HG02970 (cell line): Measurements from ENCODE around the gene PPP3CB.
"Not testable (repeated sequence)": the region's sequence is repeated elsewhere in the genome, so short reads cannot be mapped to it uniquely, and the experiment has no call there.

Experiments
- ATAC-seq: cut with Tn5 transposase; IDR thresholded peaks from one replicate; pipeline ENCODE4 v1.9.1; 2021; ENCODE audit warnings: mild to moderate bottlenecking, moderate library complexity, moderate number of reproducible peaks; ENCODE audit not compliant: unreplicated experiment, low FRiP score

PPP3CB gene

DNA sequence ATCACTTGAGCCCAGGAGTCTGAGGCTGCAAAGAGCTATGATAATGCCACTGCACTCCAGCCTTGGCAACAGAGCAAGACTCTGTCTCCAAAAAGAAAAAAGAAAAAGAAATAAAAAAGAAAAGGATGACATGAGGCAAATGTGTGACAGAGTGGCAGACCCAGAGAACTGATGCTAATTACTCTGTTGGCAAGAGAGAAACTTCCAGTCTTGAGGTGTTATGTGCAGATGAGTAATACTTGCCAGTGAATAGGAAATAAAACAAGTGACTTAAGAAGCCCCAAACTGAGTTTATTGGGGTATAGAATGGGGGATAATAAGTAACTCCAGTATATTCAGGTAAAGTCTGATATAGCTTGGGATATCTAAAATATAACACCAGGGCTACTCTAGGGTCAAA lies 72.5 kb downstream of the PPP3CB start:
- no peak for ATAC-seq

DNA sequence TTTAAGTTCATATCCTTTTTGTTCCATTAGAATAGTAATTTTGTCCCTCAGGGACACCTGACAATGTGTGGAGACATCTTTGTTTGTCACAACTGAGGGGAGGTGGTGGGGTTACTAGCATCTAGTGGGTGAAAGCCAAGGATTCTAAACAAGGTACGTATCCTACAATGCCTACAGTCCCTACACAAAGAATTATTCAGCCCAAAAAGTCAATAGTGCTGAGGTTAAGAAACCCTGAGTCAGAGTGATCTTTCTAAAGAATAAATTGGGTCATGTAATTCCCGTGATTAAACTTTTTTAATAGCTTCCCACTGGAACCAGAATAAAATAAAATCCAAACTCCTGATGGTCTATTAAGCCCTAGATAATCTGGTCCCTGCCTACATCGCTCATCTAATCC lies 79.3 kb downstream of the PPP3CB start:
- no peak for ATAC-seq

DNA sequence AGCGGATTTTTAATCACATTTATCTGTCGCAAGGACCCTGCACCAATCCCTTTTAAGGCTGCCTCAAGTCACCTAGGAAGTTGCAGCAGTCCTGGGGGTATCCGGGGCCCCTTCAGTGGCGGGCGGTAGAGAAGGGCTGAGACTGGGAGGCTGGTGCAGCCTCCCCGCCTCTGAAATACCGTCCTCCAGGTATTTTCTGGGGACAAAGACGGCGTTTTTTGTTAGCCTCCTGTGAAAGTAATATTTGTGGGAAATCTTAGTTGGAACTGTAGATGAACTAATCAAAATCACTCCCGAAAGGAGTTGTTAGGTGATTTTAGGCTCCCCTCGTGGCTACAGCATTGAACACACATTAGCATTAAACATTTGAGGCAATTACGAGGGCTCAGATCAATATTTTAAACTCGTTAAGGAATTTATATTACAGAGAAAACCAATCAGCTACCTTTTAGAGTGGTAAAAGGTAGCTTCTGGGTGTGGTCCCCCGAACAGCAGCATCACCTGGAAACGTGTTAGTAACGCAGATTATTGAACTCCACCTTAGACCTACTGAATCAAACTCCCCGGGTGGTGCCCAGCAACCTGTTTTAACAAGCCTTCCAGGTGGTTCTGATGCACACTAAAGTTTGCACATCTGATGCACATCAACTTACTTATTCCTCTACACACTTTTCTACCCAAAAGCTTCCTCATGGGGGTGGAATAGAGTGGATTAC lies 81.4 kb downstream of the PPP3CB start:
- ATAC-seq: no peak

DNA sequence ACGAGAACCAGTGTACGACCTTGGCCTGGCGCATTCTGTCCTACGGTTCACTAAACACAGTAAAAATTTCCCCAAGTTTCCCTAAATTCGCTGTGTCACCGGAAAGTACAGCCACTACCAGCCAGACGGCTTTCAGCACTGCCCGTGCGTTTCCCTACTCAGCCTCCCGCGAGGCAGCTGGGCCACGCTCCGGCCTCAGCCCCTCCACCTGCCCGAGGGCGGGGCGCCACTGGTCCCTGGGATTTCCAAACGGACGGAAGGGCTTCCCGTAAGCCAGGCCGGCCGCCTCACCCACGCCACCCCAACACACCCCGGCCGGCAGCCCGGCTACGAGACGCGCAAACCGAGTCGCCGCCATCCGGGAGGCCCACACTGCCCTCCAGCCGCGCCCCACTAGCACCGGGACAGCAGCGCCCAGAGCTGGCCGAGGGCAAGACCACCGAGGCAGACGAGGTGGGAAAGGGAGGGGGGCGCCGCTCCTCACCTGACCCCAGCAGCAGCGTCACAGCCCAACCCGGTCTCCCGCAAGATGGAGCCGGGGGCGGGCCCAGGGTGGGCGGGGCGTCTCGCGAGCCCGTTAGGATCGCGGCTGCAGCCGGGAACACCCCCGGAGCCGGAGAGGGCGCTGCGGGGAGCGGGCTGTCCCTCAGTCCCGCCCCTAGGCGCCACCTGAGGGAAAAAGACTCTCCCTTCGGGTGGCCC lies 82.1 kb downstream of the PPP3CB start, which contains the start of gene ANXA7:
TSS of gene ANXA7 (minus strand) at position 531 of the 702 bp plus-strand sequence. CDS start 13,202 bp downstream, outside the sequence.
- peak; percentile 86 for ATAC-seq

DNA sequence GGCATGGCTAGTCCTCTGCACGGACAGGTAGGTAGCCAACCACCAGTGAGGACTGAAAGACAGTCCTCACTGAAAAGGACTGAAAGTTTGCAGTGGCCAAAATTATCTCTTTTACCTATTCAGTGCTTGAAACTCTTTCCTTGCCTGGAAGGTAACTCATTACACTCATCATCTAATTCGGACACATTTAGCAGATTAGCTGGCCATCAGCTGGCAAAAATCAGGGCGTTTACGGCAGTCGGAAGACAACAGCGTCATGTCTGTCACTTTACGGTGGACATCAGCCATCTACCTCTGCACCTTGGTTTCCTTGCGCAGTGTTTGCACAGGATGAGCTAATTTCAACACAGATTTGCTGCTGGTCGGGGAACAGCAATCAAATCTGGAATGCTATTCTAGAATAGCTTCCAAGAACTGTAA lies 82.7 kb downstream of the PPP3CB start:
- peak; percentile 12 for ATAC-seq

DNA sequence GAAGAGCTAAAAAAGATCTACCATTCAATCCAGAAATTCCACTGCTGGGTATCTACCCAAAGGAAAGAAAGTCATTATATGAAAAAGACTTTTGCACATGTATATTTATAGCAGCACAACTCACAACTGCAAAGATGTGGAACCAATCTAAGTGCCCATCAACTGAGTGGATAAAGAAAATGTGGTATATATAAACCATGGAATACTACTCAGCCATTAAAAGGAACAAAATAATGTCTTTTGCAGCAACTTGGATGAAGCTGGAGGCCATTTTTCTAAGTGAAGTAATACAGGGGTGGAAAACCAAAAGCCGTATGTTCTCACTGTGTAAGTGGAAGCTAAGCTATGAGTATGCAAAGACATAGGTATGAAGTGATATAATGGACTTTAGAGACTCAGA lies 84.9 kb downstream of the PPP3CB start:
- ATAC-seq: no peak

DNA sequence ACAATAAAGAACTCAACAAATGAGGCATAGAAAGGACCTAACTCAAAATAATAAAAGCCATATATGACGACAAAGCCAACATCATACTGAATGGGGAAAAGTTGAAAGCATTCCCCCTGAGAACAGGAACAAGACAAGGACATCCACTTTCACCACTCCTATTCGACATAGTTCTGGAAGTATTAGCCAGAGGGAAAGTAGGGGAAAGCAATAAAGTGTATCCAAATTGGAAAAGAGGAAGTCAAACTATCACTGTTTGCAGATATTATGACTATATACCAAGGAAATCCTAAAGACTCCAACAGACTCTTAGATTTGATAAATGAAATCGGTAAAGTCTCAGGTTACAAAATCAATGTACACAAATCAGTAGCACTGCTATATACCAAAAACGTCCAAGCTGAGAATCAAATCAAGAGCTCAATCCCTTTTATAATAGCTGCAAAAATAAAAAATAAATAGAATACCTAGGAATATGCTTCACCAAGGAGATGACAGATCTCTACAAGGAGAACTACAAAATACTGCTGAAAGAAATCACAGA lies 86.8 kb downstream of the PPP3CB start:
- no peak for ATAC-seq

DNA sequence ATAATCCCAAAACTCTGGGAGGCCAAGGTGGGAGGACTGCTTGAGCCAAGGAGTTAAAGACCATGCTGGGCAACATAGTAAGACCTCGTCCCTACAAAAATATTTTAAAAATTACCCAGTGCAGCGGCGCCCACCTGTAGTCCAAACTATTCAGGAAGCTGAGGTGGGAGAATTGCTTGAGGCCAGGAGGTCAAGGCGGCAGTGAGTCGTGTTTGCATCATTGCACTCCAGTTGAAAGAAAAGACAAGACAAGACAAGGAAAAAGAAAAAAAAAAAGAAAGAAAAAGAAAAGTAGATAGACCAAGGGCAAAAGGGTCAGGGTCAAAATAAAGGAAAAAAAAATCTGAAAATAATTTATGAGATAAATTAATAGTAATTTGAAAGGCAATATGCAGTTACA lies 87.8 kb downstream of the PPP3CB start:
- ATAC-seq: no peak

DNA sequence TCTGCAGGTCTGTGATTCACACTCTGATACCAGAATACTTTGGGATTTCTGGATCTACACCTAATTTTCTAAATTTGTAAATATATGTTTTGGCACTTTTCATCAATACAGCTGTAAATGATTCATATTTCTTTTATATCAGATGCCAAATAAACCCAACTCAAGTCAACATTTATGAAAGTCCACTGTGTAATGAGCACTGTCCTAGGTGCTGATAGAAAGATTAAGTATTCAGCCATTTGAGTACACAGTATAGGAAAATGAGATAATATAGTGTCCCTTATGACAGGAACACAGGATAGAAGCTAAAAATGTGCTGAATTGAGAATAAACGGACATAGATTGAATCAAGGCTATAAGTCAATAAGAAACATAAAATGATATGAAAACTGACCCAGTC lies 88.3 kb downstream of the PPP3CB start:
- ATAC-seq: no peak

DNA sequence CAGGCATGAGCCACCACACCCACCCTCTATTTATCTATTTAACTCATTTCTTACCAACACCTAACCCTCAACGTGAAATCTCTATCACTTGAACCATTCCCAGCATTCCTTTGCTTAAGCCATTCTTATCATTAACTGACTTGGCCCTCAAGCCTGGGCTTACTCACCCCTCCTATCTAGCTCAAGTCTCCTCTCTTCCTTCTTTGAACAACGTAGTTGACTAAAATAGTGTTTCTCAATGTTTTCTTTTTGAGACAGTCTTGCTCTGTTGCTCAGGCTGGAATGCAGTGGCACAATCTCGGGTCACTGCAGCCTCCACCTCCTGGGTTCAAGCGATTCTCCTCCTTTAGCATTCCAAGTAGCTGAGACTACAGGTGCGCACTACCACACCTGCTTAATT lies 89.0 kb downstream of the PPP3CB start:
- no peak for ATAC-seq

DNA sequence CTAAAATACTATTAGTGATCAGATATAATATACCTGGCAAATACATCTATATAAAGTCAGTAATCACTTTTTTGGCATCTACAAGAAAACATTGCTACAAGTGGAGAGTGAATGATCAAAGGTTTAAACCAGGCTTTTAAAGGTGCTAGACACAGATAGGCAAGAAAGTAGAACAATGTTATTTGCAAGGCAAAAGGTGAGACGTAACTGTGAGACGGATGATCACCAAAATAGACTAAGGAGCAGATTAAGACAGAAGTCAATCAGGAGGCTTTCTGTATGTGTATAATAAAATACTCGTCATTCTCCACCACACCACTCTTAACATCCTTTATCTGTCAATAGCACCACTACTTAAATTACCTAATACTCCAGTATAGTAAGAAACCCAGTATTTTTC lies 90.3 kb downstream of the PPP3CB start:
- ATAC-seq: no peak

DNA sequence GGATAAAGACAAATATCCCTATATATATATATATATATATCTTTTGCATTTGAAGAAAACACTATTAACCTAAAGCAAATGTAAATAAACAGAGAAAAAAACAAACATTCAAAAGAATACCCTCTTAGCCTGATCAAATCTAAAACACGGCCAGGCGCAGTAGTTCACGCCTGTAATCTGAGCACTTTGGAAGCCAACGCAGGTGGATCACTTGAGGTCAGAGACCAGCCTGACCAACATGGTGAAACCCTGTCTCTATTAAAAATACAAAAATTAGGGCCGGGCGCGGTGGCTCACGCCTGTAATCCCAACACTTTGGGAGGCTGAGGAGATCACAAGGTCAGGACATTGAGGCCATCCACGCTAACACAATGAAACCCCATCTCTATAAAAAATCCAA lies 91.1 kb downstream of the PPP3CB start:
- ATAC-seq: no peak

DNA sequence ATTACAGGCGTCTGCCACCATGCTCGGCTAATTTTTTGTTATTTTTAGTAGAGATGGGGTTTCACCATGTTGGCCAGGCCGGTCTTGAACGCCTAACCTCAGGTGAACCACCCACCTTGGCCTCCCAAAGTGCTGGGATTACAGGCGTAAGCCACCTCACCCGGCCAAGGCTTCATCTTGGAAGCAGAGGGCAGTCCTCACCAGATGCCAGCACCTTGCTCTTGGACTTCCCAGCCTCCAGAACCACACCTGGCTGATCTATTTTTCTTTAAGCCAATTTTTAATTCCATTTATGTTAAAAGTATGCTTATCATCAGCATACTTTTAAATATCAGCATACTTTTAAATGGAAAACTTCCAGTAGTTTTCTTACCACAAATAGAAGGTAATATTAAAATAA lies 94.2 kb downstream of the PPP3CB start:
- no peak for ATAC-seq

DNA sequence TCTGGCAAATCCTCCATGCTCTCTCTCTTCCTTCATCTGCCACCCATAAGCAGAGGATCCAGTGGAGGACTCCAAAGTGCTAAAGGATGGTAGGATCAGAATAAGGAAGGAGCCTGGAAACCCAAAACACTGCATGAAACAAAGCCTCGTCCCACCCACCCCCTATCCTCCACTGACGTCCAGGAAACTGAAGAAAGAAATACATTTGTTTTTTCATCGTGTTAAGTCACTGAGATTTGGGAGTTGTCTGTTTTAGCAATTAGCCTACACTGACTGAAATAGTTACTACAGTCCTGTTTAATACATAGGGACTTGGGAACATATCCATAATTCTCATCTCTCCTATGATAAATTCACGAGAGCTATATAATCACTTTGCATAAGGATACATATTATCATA lies 96.8 kb downstream of the PPP3CB start:
- no peak for ATAC-seq

DNA sequence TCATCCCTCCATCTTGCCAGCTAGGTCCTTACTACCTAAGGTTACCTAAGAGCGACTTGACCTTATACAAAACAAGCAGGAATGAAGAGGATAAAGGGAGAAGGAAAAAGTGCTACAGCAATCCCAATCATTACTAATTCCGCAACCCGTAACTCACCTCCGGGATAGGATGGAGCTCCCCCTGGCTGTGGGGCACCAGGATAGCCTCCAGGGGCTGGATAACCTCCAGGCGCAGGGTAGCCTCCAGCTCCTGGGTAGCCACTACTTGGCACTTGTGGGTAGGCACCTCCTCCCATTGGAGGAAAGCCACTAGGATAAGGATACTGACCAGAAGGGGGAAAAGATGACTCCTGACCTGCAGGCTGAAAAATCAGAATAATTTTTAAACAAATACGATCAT lies 97.8 kb downstream of the PPP3CB start:
- no peak for ATAC-seq

DNA sequence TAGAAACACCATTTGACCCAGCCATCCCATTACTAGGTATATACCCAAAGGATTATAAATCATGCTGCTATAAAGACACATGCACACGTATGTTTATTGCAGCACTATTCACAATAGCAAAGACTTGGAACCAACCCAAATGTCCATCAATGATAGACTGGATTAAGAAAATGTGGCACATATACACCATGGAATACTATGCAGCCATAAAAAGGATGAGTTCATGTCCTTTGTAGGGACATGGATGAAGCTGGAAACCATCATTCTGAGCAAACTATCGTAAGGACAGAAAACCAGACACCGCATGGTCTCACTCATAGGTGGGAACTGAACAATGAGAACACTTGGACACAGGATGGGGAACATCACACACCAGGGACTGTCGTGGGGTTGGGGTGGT lies 101.5 kb downstream of the PPP3CB start:
- not testable (repeated sequence) for ATAC-seq

DNA sequence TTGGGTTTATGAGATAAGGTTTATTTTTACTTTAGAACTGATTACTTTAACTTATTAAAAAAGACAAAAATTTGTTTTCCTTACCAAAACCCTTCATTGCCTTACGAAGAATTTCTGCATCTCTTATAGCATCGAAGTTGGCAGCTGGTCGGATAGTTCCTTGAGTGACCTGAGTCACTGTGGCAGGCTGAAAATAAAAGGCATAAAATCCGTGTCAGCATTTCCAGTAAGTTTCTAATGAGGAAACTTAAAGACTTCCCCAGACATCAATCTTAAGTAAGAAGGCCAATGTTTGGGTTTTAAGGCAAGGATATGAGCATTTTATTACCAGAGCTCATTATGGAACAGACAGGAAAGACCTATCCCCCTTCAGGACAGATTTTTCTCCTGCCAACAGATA lies 107.6 kb downstream of the PPP3CB start:
- ATAC-seq: no peak

DNA sequence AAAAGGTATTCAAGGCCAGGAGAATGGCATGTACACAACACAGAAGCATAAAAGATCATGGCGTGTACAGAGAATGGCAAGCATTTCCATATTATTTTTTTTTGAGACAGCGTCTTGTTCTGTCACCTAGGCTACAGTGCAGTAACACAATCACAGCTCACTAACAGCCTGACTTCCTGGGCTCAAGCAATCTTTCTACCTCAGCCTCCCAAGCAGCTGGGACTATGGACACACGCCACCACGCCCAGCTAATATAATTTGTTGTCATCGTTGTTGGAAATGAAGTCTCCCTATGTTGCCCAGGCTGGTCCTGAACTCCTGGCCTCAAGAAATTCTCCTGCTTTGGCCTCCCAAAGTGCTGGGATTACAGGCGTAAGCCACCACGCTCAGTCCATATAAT lies 109.2 kb downstream of the PPP3CB start:
- ATAC-seq: no peak
